T-helper 1 cell (primary cell): ENCODE results near the gene PCDH9.

ENCODE experiments used
- DNase-seq, 5 donors: peaks; one replicate each; pipeline ENCODE4 v3.0.0-alpha.2; 2012 to 2020

PCDH9 gene

DNA sequence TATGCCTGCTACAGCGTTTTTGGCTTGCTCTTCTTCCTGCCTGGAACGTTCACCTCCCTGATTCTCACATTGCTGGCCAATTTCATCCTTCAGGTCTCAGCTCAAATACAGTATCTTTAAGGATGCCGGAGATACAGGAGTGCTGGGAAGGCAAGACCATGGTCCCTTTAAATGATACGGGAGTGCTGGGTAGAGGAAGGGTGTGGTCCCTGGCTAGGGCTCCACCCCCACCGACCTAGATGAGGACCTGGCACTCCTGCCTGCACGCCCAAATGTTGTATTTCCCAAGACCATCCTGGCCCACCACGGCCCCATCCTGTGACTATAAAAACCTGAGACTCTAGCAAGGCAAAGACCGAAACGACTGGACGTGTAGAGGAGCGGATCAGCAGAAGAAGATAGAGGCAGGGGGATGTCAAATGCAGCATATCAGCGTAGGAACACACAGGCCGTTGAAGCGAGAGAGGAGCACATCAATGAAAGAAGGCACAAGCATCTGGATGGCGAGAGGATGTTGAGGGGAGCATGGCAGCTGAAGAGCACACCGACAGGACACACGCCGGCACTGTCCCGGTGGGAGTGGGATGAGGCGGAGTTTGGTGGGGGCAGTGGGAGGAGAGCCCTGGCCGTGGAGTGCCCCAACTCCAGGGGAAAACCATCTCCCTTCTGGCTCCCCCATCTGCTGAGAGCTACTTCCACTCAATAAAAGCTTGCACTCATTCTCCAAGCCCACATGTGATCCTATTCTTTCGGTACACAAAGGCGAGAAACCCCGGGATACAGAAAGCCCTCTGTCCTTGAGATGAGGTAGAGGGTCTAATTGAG lies 74.0 kb downstream of the PCDH9 start:
- DNase-seq: no peak

GRCh38 chr13:67152085-67152484 lies 78.1 kb downstream of the PCDH9 start:
- DNase-seq: no peak

GRCh38 chr13:67151652-67152051 lies 78.5 kb downstream of the PCDH9 start:
- no peak for DNase-seq

- DNase-seq: no peak
Observed at GRCh38 chr13:67150608-67151007, 79.5 kb downstream of the PCDH9 start.

- no peak for DNase-seq
Observed at GRCh38 chr13:67148161-67148571, 82.0 kb downstream of the PCDH9 start.

GRCh38 chr13:67147342-67148133 lies 82.6 kb downstream of the PCDH9 start:
- no peak for DNase-seq

DNA sequence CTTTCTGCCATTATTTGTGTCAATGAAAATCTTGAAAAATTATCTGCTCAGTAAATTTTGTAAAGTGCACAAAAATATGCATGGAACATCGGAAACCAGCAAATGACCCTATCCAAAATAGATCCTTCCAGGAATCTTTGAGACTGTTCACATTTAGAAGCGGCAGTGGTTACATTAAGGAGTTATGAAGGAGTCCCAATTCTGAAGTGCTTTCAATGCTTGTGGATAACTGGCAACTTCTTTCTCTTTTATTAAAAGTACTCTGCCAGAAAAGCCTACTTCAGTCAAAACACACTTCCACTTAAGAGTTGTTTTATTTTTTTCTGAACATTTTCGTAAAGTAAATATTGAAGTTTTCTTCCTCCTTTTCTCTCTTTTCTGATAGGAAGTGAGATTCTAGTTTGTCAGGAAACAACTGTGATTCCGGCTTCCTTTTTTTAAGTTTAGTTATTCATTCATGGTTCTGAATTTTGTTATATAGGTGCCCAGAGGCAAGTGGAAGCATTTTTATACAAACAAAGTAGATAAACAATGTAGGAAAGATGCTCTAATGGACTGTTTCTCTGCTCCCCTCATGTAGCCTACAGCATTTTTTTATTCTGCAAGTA lies 83.5 kb downstream of the PCDH9 start:
- no peak for DNase-seq

DNA sequence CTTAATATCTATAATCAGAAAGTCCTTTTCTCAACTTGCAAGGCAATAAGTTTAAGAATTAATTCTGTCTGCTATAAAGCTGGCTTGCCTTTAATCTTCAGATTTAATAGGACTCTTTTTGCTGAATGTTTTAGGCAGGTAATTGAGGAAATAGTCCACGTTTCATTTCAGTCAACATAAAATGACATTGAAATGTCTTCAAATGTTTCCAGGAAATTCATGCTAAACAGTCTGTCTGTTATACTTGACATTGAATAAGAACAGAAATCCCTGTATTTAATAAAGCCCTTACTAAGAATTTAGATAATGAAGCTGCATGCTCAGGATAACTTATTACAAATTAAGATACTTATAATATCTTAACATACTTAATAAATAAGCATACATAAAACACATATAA lies 84.2 kb downstream of the PCDH9 start:
- no peak for DNase-seq

DNA sequence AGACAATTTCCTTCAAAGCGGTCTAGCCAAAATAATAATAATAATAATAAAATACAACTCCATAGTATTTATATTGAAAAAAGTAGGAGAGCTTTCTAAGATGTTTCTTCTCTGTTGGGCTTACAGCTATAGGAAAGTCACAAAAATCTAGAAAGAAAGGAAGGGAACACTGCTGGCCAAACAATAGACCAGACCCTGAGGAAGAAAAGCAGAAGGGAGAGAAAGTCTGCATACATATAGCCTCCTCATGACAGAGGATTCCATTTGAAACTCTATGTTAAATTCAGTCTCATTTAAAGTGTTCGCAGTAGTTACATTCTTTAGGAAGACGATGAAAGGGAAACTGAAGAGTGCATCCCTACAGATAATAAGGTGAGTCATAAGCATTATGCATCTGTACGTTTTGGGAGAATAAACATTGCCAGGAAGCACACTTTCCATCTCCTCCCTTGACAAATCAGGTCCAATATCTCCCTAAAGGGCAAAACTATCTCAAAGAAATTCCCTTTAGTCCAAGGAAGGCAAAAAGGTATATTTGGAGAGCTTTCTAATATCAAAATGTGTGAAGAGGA lies 86.5 kb downstream of the PCDH9 start:
- DNase-seq: no peak

- no peak for DNase-seq
Observed at GRCh38 chr13:67140006-67140405, 90.1 kb downstream of the PCDH9 start.

- DNase-seq: no peak
Observed at GRCh38 chr13:67139551-67139950, 90.6 kb downstream of the PCDH9 start.

DNA sequence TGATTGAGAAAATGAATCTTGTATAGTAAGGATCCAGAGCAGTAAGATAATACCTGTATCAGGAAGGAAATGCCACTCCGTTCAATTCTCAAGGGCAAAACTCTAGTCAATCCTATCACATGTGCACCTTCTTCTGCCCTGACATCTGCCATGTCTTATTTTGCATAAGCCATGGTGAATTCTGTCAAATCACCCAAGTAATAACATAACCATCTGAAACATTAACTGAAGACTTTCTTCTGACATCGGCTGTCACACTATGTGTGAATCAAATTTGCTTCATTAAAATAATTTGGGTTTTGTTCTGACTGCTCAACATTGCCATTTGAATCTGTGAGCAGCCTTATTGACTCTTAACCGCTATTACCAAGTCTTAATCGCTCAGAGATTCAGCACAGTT lies 91.2 kb downstream of the PCDH9 start:
- no peak for DNase-seq

DNA sequence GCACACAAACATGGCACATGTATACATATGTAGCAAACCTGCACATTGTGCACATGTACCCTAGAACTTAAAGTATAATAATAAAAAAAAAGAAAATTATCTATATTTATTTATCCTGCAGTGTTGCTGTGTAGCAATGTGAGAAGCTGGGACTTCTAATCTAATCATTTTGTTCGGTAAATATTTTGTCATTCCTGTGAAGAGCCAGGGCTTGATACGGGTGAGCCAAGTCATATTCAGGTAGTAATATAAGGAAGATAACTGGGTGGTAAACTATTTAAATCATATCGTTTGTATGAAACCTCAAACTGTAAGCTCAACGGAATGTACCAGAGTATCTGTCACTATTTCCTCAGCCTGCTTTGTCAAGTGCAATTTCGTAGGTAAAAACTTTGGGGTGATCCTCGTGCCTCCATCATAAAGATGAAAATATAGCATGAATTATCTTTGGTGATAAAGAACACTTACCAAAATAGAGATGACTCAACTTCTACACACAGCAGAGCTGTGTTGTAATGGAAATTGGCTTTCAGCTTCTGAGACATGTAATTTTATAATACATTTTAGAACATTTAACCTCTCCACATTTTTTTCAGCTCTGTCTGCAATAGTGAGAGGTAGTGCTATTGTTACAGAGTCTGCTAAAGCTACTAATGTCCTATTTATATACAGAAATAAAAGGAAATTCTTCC lies 92.9 kb downstream of the PCDH9 start:
- no peak for DNase-seq

- no peak for DNase-seq
Observed at GRCh38 chr13:67136157-67136556, 94.0 kb downstream of the PCDH9 start.

DNA sequence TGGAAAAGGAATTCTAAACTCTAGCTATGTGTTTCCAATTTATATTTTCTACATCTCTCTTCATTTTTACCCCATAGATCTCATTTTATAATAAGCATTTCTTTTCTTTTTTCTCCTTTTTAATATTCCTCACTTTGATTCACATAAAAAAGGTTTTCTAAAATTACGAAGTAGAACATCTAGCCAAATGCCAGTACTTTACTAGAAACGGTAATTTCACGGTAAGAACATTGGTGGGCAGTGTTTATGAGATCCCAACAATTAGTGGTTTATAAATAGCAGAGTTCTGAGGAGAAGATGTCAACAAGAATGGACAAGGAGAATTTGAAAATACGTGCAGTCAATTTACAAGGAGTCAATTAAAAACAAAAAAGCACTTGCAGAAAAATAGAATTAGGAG lies 94.8 kb downstream of the PCDH9 start:
- DNase-seq: no peak

GRCh38 chr13:67134417-67135129 lies 95.6 kb downstream of the PCDH9 start:
- no peak for DNase-seq

- no peak for DNase-seq
Observed at GRCh38 chr13:67133476-67133875, 96.7 kb downstream of the PCDH9 start.

- DNase-seq: no peak
Observed at GRCh38 chr13:67131393-67131792, 98.7 kb downstream of the PCDH9 start.

- no peak for DNase-seq
Observed at GRCh38 chr13:67130444-67130843, 99.7 kb downstream of the PCDH9 start.

DNA sequence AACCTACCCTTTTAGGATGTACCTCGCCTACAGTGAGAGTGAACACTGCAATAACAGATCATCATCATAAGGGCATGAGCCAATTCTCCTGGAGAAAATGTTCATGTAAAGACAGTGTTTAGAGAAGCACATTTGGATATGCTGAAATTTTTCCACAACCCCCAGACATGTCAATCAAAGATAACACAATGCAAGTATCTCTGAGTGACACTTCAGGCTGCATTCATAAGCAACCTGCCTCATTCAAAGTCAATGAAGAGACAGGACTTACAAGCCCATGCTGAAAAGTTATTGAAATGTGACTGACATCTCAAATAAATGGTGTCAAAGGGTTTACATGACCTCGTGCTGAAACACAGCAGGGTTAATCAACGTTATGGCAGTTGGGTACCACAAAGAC lies 102.0 kb downstream of the PCDH9 start:
- DNase-seq: no peak

- no peak for DNase-seq
Observed at GRCh38 chr13:67125681-67126080, 104.5 kb downstream of the PCDH9 start.

GRCh38 chr13:67123165-67123564 lies 107.0 kb downstream of the PCDH9 start:
- no peak for DNase-seq
